Activated T-cell treated with anti-CD3 and anti-CD28 coated beads for 48 hours (primary cell): ENCODE results near the gene OR52A1.

ENCODE experiments used
- DNase-seq: peaks from one replicate; pipeline ENCODE4 v3.0.0-alpha.2; 2020; ENCODE audit warnings: low read depth

Gene OR52A1

DNA sequence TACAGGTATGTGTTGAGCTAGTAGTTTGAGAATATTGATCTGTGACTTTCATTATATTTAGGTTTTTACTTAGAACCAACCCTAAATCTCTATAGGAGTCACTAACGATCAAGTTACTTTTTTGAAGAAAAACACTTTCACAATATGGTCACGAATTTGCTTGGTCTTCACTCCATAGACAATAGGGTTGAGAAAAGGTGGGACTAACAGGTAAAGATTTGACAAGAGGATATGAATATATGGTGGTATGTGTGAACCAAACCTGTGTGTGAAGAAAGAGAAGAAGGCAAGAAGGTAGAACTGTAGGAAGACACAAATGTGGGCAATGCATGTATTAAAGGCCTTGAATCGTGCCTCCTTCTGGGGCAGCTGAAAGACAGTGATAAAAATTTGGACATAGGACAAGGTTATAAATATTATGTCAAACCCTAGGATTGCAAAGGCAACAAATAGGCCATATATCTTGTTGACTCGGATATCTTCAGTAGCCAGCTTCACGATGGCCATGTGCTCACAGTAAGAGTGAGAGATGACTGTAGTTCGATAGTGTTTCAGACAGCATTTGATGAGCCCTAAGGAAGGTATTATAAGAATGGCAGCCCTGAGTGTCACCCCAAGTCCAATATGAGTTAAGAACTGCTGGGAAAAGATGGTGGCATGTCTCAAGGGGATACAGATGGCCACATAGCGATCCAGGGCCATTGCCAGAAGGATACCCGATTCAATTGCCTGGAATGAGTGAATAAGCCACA is 22.8 kb downstream of the OR52A1 start:
- no peak for DNase-seq

DNA sequence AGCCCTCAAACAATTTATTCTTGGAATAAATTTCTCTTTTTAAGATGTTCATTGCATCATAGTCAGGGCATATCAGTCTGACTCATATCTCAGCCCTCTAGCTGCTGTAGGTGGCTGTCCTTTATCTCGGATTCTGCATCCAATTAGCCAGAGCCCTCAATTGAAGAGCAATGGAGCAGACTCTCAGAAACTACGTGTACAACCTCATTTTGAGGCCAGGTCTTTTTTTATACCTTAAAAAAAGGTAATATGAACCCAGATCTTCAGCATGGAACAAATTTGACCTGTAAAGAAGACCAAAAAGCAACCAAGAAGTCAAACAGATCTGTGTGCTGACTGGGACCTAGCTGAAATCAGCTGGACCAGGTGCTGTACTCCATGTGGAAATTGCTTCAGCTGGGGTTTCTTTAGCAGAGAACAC is 25.1 kb downstream of the OR52A1 start:
- DNase-seq: no peak

GRCh38 chr11:5124891-5125620 is 29.5 kb downstream of the OR52A1 start:
- no peak for DNase-seq

DNA sequence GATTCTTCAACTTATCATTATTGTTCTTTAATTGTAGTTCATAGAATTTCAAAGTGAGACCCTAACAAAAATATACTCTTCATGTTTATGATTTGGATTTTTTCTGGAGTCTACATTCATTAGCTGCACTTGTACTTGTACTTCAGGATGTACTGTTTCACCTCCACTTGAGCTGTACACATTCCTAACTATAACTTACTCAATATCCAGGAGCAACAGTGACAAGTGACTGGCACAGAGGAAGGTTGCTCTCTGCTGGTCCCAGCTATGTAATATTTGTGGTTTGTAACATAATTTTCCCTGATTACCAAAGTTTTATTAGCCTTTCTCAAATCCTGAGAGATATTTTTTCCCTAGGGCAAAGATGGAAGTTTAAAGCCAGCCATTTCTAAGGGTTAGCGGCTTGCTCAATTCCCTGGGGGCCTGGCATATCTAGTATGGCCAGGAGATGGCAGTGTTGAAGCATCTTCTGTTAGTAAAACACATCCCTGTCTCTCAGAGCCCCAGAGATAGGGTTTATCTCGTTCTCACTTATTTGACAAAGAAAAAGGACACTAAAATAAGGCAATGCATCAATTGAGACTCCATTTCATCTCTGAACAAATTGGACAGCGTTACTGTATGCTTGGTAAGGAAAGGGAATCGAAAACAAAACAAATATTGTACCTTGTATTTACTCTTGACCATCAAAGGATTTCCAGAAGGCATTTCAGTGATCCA is 30.6 kb downstream of the OR52A1 start:
- peak; percentile 10 for DNase-seq

GRCh38 chr11:5118893-5119292 is 35.7 kb downstream of the OR52A1 start:
- DNase-seq: no peak

- no peak for DNase-seq
Observed at GRCh38 chr11:5117588-5117987, 37.0 kb downstream of the OR52A1 start.

DNA sequence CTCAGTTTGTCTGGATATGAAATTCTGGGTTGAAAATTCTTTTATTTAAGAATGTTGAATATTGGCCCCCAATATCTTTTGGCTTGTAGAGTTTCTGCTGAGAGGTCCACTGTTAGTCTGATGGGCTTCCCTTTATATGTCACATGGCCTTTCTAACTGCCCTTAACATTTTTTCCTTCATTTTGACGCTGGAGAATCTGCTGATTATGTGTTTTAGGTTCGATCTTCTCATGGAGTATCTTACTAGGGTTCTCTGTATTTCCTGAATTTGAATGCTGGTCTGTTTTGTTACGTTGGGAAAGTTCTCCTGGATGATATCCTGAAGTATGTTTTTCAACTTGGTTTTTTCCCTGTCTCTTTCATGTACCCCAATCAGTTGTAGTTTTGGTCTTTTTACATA is 39.2 kb downstream of the OR52A1 start:
- DNase-seq: no peak

DNA sequence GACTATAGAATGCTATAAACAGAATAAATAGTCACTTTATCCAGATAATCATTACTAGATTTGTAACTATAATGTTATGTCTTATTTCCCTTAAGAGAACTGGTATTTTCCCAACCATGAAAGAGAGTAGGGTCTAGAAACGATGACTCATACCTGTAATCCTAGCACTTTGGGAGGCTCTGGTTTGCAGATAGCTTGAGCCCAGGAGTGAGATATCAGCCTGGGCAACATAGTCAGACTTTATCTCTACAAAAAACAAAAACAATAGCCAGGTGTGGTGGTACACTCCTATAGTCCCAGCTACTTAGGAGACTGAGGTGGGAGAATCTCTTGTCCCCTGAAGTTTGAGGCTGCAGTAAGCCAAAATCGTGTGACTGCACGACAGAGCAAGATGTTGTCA is 47.3 kb downstream of the OR52A1 start:
- DNase-seq: no peak

- DNase-seq: no peak
Observed at GRCh38 chr11:5103066-5103465, 51.5 kb downstream of the OR52A1 start.

DNA sequence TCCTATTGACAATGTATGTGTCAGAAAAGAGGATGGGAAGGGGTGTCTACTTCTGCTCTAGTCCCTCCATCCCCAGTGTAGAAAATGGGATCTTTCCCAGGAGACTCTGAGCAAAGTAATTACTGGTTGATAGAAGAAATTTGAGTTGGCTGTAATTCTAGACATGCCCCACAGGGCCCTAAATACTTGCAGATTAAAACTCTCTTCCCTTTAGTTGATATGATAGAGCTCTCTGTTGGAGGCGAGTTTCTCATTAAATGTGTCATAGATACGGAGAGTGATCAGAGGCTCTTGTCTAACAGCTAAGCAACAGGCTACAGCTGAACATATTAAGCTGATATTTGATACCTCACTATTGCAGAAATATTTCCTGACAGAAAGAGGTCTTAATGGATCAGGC is 52.3 kb downstream of the OR52A1 start:
- DNase-seq: no peak

GRCh38 chr11:5096011-5096410 is 58.5 kb downstream of the OR52A1 start:
- no peak for DNase-seq
